ENCODE measurements around the gene CCDC91. TPM values are rescaled to one million over a fixed set of nuclear protein-coding genes. Genes with fewer than 3 reads are reported as not detected.

Gene CCDC91
- total and polyA plus RNA-seq, 9 of the 15 experiments (the other 6 are each of a cell fraction or from before 2014, with no cell fraction given) = 10.1 to 31.1 (median 26.3) TPM

GRCh38 chr12:28390761-28391385, 200.6 kb downstream of the CCDC91 start (continued):
- TF ChIP-seq PYGO2 (tag; IDR thresholded peaks at IDR 0.05) (no peak), PHF20 (IDR thresholded peaks at IDR 0.05; ENCODE audit: partially characterized antibody) (no peak), MEIS2 (IDR thresholded peaks at IDR 0.05; ENCODE audit: partially characterized antibody) (no peak), CBX1 (IDR thresholded peaks at IDR 0.05; ENCODE audit: low read depth) (no peak), CREB5 (CRISPR knock-in tag; IDR thresholded peaks at IDR 0.05) (no peak), NFE2 (IDR thresholded peaks at IDR 0.05; ENCODE audit: low read depth) (no peak)
- TF ChIP-seq, protein P1, sequence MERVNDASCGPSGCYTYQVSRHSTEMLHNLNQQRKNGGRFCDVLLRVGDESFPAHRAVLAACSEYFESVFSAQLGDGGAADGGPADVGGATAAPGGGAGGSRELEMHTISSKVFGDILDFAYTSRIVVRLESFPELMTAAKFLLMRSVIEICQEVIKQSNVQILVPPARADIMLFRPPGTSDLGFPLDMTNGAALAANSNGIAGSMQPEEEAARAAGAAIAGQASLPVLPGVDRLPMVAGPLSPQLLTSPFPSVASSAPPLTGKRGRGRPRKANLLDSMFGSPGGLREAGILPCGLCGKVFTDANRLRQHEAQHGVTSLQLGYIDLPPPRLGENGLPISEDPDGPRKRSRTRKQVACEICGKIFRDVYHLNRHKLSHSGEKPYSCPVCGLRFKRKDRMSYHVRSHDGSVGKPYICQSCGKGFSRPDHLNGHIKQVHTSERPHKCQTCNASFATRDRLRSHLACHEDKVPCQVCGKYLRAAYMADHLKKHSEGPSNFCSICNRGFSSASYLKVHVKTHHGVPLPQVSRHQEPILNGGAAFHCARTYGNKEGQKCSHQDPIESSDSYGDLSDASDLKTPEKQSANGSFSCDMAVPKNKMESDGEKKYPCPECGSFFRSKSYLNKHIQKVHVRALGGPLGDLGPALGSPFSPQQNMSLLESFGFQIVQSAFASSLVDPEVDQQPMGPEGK (CRISPR knock-in tag; IDR thresholded peaks at IDR 0.05; ENCODE audit: borderline replicate concordance) = no peak

DNA sequence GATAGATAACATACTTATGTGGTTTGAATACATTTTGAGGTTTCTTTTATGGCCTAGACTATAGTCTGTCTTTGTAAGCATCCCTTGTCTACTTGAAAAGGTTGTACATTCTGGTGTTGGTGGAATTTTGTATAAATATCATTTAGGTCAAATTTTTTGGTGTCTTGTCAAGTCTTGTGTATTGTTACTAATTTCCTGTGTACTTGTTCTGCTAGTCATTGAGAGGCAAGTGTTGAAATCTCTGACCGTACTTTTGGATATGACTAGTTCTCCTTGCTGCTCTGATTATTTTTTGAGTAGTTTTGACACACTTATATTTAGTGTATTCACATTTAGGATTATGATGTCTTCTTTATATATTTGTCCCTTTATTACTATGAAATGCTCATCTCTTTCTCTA, 219.6 kb downstream of the CCDC91 start:
- in situ Hi-C loops (cut with MboI) = no loop called here
- DNase-seq (ENCODE audit: extremely low read depth in 1 of 4, low spot score in 3 of 4) = no peak
- no peak overlapping the region for H2AFZ ChIP-seq (ENCODE audit: low read depth, low read length)
- intact Hi-C loops (cut with micrococcal nuclease) = no loop called here
- ATAC-seq = no peak
- no peak overlapping the region for H3K27ac ChIP-seq (ENCODE audit: extremely low read depth, low read depth, low read length)
- no peaks in the 10 kb centered on the region; a peak in 1 of 5 replicates for H3K4me1 ChIP-seq (replicated peaks in 1 of 2; ENCODE audit: control insufficient read depth in 2 of 2, insufficient read depth in 2 of 2, low read length in 2 of 2)
- no peaks in the 10 kb centered on the region for H3K9me1 ChIP-seq (ENCODE audit: control insufficient read depth, insufficient read depth, low read length)
- 95% methylated on average over 1 of the region's 1 CpG for WGBS (ENCODE audit: insufficient coverage, low coverage, missing lambda C conversion rate)
- FAIRE-seq = no peak
- no TSS peak for BruUV-seq (replicated peaks)
- H3K4me2 ChIP-seq (ENCODE audit: insufficient read depth, low read length) = no peak overlapping the region
- TF ChIP-seq, protein P2, sequence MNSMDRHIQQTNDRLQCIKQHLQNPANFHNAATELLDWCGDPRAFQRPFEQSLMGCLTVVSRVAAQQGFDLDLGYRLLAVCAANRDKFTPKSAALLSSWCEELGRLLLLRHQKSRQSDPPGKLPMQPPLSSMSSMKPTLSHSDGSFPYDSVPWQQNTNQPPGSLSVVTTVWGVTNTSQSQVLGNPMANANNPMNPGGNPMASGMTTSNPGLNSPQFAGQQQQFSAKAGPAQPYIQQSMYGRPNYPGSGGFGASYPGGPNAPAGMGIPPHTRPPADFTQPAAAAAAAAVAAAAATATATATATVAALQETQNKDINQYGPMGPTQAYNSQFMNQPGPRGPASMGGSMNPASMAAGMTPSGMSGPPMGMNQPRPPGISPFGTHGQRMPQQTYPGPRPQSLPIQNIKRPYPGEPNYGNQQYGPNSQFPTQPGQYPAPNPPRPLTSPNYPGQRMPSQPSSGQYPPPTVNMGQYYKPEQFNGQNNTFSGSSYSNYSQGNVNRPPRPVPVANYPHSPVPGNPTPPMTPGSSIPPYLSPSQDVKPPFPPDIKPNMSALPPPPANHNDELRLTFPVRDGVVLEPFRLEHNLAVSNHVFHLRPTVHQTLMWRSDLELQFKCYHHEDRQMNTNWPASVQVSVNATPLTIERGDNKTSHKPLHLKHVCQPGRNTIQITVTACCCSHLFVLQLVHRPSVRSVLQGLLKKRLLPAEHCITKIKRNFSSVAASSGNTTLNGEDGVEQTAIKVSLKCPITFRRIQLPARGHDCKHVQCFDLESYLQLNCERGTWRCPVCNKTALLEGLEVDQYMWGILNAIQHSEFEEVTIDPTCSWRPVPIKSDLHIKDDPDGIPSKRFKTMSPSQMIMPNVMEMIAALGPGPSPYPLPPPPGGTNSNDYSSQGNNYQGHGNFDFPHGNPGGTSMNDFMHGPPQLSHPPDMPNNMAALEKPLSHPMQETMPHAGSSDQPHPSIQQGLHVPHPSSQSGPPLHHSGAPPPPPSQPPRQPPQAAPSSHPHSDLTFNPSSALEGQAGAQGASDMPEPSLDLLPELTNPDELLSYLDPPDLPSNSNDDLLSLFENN (IDR thresholded peaks at IDR 0.05; ENCODE audit: low read depth in 2 of 2, low read length in 2 of 2) = no peak
- TF ChIP-seq ZNF79 (CRISPR knock-in tag; IDR thresholded peaks at IDR 0.05; ENCODE audit: low read depth) (no peak), GTF2F1 (IDR thresholded peaks at IDR 0.05; ENCODE audit: low read depth, low read length) (no peak), ARID2 (IDR thresholded peaks at IDR 0.05) (no peak), ZNF444 (CRISPR knock-in tag; IDR thresholded peaks at IDR 0.05) (no peak), RFX7 (CRISPR knock-in tag; IDR thresholded peaks at IDR 0.05) (no peak)
- 0 out of 2 replicates have a peak, but pooled peaks cover 3% of the 10 kb centered on the region for H3K9me3 ChIP-seq (replicated peaks; ENCODE audit: control insufficient read depth, insufficient read depth, low read depth, low read length)
- H3K4me3 ChIP-seq = no peak overlapping the region
- ChIA-PET POLR2A (no interaction called here), CTCF (ENCODE audit: low intra/inter-chr PET ratio) (no interaction called here)
- H3K27me3 ChIP-seq (ENCODE audit: control insufficient read depth in 2 of 2, insufficient read depth in 2 of 2, low read length in 2 of 2) = no peaks in the 10 kb centered on the region
- no peaks in the 10 kb centered on the region for H4K20me1 ChIP-seq (replicated peaks; ENCODE audit: control insufficient read depth, insufficient read depth, low read length)
- H3K9ac ChIP-seq (ENCODE audit: insufficient read depth in 1 of 2, low read depth in 2 of 2, low read length in 2 of 2) = no peak overlapping the region
- H3K36me3 ChIP-seq (ENCODE audit: control insufficient read depth, insufficient read depth, low read length) = no peaks in the 10 kb centered on the region; the same call in 2 of the 3 replicates
- no peaks in the 10 kb centered on the region for H3K79me2 ChIP-seq (ENCODE audit: control insufficient read depth, insufficient read depth, low read length)
